Measurements from ENCODE around the gene CLIP1. TPM values are rescaled to one million over a fixed set of nuclear protein-coding genes. Genes with fewer than 3 reads are reported as not detected.

Gene CLIP1
- total RNA-seq, 4 donors from 2014 or later: 86.7 to 103 (median 103) TPM

DNA sequence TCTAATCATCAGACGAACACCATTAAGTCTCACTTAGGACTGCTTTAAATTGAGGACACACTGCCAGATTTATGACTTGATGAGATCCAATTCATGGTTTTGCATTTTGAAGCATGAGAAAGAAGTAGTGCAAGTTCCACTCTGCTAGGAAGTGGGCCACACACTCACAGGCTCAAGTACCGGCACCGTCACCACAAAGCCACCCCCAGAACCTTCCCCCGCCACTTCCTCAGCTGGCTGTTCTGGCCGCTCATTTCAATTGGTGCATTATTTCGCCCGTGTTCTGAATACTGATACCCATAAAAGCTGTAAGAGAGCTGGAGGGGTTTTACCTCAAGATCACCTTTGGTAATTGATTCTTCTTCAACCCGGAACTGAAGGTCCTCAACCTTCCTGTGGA is 70.1 kb downstream of the CLIP1 start:
- TF ChIP-seq CTCF (IDR thresholded peaks at IDR 0.05; ENCODE audit: low read depth): no peak

DNA sequence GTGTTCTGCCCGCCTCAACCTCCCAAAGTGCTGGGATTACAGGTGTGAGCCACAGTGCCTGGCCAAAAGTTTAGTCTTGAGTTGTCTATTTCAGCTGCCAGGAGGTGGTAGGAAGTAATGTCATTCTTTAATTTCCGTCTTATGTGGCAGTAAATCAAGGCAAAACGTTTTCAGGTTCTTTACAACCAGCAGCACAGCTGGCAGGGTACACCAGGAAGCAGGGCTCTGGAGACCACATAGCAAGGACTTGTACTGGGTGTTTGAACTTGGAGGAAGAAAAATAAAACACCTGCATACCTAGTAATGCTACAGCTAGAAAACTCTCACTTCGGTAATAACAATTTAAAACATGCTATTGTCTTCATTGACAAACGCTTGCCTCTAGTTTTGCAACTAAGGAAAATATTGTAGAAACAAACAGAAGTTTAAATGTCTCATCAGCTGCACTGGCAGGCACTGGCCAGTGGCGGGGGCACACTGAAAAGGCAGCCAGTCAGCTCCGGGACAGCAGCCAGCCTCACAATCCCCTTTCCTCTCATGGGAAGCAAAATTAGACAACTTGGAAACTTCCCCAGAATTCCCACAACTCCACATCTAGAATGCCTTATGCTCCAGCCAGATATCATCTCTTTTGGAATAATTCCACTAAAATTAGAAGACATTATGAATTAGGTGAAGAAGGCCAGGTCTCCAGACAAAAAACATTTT is 72.2 kb downstream of the CLIP1 start:
- no peak for TF ChIP-seq CTCF (IDR thresholded peaks at IDR 0.05; ENCODE audit: low read depth)

DNA sequence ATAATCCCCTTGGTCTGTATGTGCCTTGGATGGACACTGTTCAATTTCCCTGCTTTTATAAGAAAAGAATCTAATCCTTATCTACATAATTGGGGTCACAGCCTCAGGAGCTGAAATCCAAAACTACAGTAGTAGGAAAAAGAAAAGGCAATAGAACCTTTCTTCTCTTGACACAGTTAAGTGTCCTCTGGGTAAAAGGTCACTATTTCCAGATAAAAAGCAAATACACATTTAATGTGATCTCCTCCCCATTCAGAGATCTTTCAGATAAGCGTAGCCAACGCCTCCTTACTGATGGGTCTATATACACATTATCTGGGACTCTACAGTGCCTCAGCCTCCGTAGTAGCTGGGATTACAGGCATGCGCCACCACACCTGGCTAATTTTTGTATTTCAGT is 73.4 kb downstream of the CLIP1 start:
- no peak for TF ChIP-seq CTCF (IDR thresholded peaks at IDR 0.05; ENCODE audit: low read depth)

GRCh38 chr12:122348505-122348904 is 74.0 kb downstream of the CLIP1 start:
- TF ChIP-seq CTCF (IDR thresholded peaks at IDR 0.05; ENCODE audit: low read depth): no peak

DNA sequence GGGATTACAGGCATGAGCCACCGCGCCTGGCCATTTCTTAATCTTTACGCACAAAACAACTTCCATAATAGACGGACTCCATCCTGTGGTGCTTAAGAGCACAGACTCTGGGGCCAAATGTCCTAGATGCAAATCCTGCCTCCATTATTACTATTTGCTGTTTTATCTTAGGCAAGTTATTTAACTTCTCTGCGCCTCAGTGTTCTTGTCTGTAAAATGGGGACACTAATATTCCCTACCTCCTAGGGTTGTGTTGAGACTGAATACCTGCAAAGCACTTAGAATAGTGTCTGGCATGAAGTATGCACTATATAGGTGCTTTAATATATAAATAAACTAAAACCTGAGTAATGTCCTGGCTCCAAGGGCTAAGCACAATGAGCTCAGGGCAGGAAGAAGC is 76.4 kb downstream of the CLIP1 start:
- TF ChIP-seq CTCF (IDR thresholded peaks at IDR 0.05; ENCODE audit: low read depth): no peak

DNA sequence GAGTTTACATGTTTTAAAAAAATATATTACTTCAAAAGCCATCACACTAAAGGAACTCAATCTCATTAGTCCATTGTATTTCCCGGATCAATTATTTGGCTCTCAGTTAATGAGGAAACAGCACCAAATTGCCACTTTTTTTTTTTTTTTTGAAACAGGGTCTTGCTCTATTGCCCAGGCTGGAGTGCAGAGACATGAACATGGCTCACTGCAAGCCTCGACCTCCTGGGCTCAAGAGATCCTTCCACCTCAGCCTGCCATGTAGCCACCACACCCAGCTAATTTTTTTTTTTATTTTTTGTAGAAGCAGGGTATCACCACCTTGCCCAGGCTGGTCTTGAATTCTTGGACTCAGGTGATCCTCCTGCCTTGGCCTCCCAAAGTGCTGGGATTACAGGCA is 77.4 kb downstream of the CLIP1 start:
- no peak for TF ChIP-seq CTCF (IDR thresholded peaks at IDR 0.05; ENCODE audit: low read depth)

- TF ChIP-seq CTCF (IDR thresholded peaks at IDR 0.05; ENCODE audit: low read depth): no peak
Measured at GRCh38 chr12:122336015-122336946, 86.2 kb downstream of the CLIP1 start.

Data from subcutaneous adipose tissue (tissue), 4 donors.